Kidney (tissue), 14 donors: ENCODE data around the gene AGPS. TPM values are rescaled to one million over a fixed set of nuclear protein-coding genes. Genes with fewer than 3 reads are reported as not detected.

Source experiments
- DNase-seq, 5 donors: peaks; one replicate each; pipeline ENCODE4 v3.0.0-alpha.2; 2013 to 2020
- FAIRE-seq: peaks from 2 replicates; lab custom pipeline; 2012; peaks lifted over from hg19 to GRCh38; lab: Jason Lieb, UNC
- H3K27ac ChIP-seq, 2 donors: one replicate each; pipeline ENCODE4 v1.7.0; 2013; ENCODE audit warnings: low read depth in 2 of 2, low read length in 2 of 2, inconsistent platforms in 1 of 2
- H3K27me3 ChIP-seq: one replicate; pipeline ENCODE4 v1.7.1; 2013; ENCODE audit warnings: low read length, inconsistent platforms; ENCODE audit not compliant: control insufficient read depth, insufficient read depth
- H3K36me3 ChIP-seq, 3 donors: one replicate each; pipeline versions ENCODE4 v1.7.0 to v1.7.1; 2013; ENCODE audit warnings: low read length in 3 of 3, control low read depth in 1 of 3, inconsistent platforms in 1 of 3; ENCODE audit not compliant: insufficient read depth in 3 of 3, control insufficient read depth in 2 of 3
- H3K4me1 ChIP-seq, 3 donors: one replicate each; pipeline versions ENCODE4 v1.7.0 to v1.7.1; 2013; ENCODE audit warnings: low read length in 3 of 3, inconsistent platforms in 1 of 3, low read depth in 1 of 3; ENCODE audit not compliant: control insufficient read depth in 2 of 3, insufficient read depth in 2 of 3
- H3K4me3 ChIP-seq, 3 donors: one replicate each; pipeline versions ENCODE4 v1.7.0 to v1.8.1; 2013; ENCODE audit warnings: low read length in 3 of 3, control low read depth in 1 of 3, inconsistent platforms in 1 of 3
- H3K9ac ChIP-seq, 3 donors: one replicate each; pipeline versions ENCODE4 v1.7.0 to v1.7.1; 2013; ENCODE audit warnings: low read length in 3 of 3, control low read depth in 1 of 3, inconsistent platforms in 1 of 3
- H3K9me3 ChIP-seq, 3 donors: one replicate each; pipeline versions ENCODE4 v1.7.0 to v1.7.1; 2013; ENCODE audit warnings: low read length in 3 of 3, control low read depth in 1 of 3, inconsistent platforms in 1 of 3; ENCODE audit not compliant: control insufficient read depth in 2 of 3, insufficient read depth in 1 of 3
- CTCF ChIP-seq: IDR thresholded peaks from 3 replicates; pipeline ENCODE4 v1.5.1; 2012; ENCODE audit warnings: mild to moderate bottlenecking, moderate library complexity, borderline replicate concordance; ENCODE audit not compliant: insufficient read depth; ENCODE audit errors: extremely low read depth
- intact Hi-C: fragments of 100-400 bp; cut with DNase I; formaldehyde crosslinking; loops from one replicate; pipeline ENCODE4 v1.11.1; 2022
- polyA plus RNA-seq: library from polyadenylated mRNA; stranded (reverse); fragments of 350-450 nt; fragmentation: Illumina TruSeq; extraction: RNeasy Lipid Tissue Mini Kit (QIAGEN cat#74804); gene quantifications from one replicate; pipeline ENCODE4 v1.2.3, GENCODE V29; 2014; ENCODE audit warnings: low read depth, low replicate concordance; ENCODE audit not compliant: insufficient read depth
- total RNA-seq: library from RNA; stranded (reverse); fragmentation: NEBNext Ultra II Directional; extraction: Animal tissue kit (Norgen Biotek cat#: 25700); gene quantifications from one replicate; pipeline ENCODE4 v1.2.1, GENCODE V29; 2021
- donor health status: control.
- donor health status: control.
- donor health status: control.
- donor health status: control.
- donor health status: control.
- donor health status: DM: yes; HTN: yes; CAD: no.
- donor health status: Normal renal cell carcinoma (clear cell type).

AGPS gene
- total and polyA plus RNA-seq, 2 donors from 2014 or later: 7.9 to 45.7 TPM

- Histone ChIP-seq H3K4me3 (no peak overlapping the region), H3K27me3 (no peaks in the 10 kb centered on the region), H3K9ac (no peak overlapping the region), H3K4me1 (no peaks in the 10 kb centered on the region), H3K36me3 (no peaks in the 10 kb centered on the region), H3K9me3 (no peaks in the 10 kb centered on the region), H3K27ac (no peak overlapping the region)
- no peak for FAIRE-seq
- peak in 1 of 5 donors; percentile 41 for DNase-seq
- no peak for TF ChIP-seq CTCF
- intact Hi-C loops: no loop called here
Observed at GRCh38 chr2:177568893-177569292, 176.3 kb downstream of the AGPS start.

DNA sequence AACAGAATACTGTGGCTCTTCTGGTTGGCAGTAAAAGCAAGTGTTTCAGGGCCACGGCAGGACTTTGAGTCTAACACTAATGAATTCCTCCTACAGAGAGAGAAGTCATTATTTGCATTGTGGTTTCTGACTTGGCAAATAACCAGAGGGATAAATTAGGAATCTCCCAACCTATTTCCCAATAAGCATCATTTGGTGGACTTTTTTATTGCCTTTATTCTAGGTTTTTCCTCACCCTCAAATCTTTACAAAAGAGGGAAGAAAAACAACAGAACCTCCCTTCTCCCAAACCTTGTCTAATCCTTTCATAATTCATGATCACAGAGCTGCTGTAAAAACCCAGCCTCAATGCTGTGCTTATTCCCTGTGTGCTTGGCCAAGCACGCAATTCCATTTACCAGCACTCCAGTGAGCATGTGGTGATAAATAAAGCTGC, 179.7 kb downstream of the AGPS start:
- intact Hi-C loops: no loop called here
- TF ChIP-seq CTCF: no peak
- Histone ChIP-seq H3K27me3 (no peaks in the 10 kb centered on the region), H3K9me3 (no peaks in the 10 kb centered on the region), H3K36me3 (no peaks in the 10 kb centered on the region), H3K4me3 (no peak overlapping the region), H3K27ac (no peak overlapping the region), H3K4me1 (no peaks in the 10 kb centered on the region), H3K9ac (no peak overlapping the region)
- DNase-seq: peak in 3 of 5 donors; percentile 18 to 66 (median 57)
- FAIRE-seq: no peak

- no peaks in the 10 kb centered on the region for H3K9me3 ChIP-seq
- H3K36me3 ChIP-seq: no peaks in the 10 kb centered on the region
- H3K9ac ChIP-seq: no peak overlapping the region
- DNase-seq (no peak), FAIRE-seq (no peak)
- H3K27ac ChIP-seq: no peak overlapping the region
- no peak for TF ChIP-seq CTCF
- no peaks in the 10 kb centered on the region for H3K27me3 ChIP-seq
- H3K4me3 ChIP-seq: no peak overlapping the region
- intact Hi-C loops: no loop called here
- no peaks in the 10 kb centered on the region for H3K4me1 ChIP-seq
Observed at GRCh38 chr2:177573120-177573519, 180.5 kb downstream of the AGPS start.

DNA sequence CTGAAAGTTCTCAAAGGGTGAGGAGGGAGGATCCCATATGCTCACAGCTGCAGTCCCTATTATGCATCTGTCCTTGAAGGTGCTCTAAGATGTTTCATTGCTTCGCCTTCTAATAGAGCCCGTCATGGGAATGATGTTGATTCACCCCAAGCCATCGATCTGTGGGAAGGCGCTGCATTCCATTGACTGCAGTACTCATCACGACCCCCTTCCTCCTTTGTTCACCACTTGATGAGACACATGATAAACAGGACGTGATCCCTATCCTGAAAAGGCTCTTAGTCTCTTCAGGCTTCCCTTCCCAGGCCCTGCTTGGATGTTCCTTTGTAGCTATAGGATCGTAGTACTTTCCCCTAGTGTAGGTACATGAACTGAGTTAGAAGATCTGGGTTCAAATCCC, 181.8 kb downstream of the AGPS start:
- no peak overlapping the region for H3K4me3 ChIP-seq
- no peaks in the 10 kb centered on the region for H3K4me1 ChIP-seq
- no peak overlapping the region for H3K9ac ChIP-seq
- no peaks in the 10 kb centered on the region for H3K36me3 ChIP-seq
- H3K27me3 ChIP-seq: no peaks in the 10 kb centered on the region
- H3K9me3 ChIP-seq: no peaks in the 10 kb centered on the region
- FAIRE-seq (no peak), DNase-seq (no peak)
- H3K27ac ChIP-seq: no peak overlapping the region
- no peak for TF ChIP-seq CTCF
- intact Hi-C loops: no loop called here
